ENCODE results near the gene DONSON. TPM values are rescaled to one million over a fixed set of nuclear protein-coding genes. Genes with fewer than 3 reads are reported as not detected.

Gene DONSON
- total and polyA plus RNA-seq, 9 of the 15 experiments (the other 6 are each of a cell fraction or from before 2014, with no cell fraction given), result 26.7 to 124 (median 62.6) TPM

DNA sequence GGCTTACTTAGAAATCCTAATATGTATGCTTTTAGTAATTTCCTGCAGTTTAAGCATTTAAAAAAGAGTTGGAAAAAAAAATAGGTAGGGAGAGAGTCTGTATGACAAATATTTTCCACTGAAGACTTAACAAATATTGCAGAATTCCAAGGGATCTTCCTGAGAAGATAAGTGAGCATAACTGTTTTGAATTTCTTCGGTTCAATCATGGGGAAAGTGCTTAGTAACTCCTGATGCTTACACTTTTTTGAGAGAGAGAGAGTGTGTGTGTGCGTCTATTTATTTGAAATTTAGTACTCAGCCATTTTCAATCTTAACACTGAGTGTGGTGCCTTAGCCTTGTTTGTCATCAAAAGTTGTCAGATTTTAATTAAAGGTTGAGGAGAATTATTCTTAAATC is 27.1 kb downstream of the DONSON start:
- CTCF ChIA-PET (ENCODE audit: low intra/inter-chr PET ratio), result no interaction called here
- TF ChIP-seq ZNF75A (CRISPR knock-in tag; IDR thresholded peaks at IDR 0.05) (no peak), ZNF384 (IDR thresholded peaks at IDR 0.05; ENCODE audit: low read depth, low read length) (no peak), HEY1 (CRISPR knock-in tag; IDR thresholded peaks at IDR 0.05; ENCODE audit: borderline replicate concordance) (no peak), ESRRB (CRISPR knock-in tag; IDR thresholded peaks at IDR 0.05; ENCODE audit: borderline replicate concordance) (no peak), HDAC2 (IDR thresholded peaks at IDR 0.05) (no peak), POLR2A (conservative IDR thresholded peaks at IDR 0.05) (peak; percentile 43; the same call in 1 of the 2 replicates), CCNT2 (IDR thresholded peaks at IDR 0.05; ENCODE audit: borderline replicate concordance, extremely low read depth, insufficient read length, low read depth, low read length) (no peak), ZNF274 (IDR thresholded peaks at IDR 0.05; ENCODE audit: borderline replicate concordance, low read depth, low read length) (no peak)
- intact Hi-C loops (cut with micrococcal nuclease) (no loop called here), in situ Hi-C loops (cut with MboI) (no loop called here)
- H3K79me2 ChIP-seq (ENCODE audit: control insufficient read depth, insufficient read depth, low read length), result peaks cover 79% of the 10 kb centered on the region
- H3K4me1 ChIP-seq (replicated peaks in 1 of 2; ENCODE audit: control insufficient read depth in 2 of 2, insufficient read depth in 2 of 2, low read length in 2 of 2), result no peaks in the 10 kb centered on the region
- H3K27me3 ChIP-seq (ENCODE audit: control insufficient read depth in 2 of 2, insufficient read depth in 2 of 2, low read length in 2 of 2), result no peaks in the 10 kb centered on the region
- no peaks in the 10 kb centered on the region for H3K9me3 ChIP-seq (replicated peaks; ENCODE audit: control insufficient read depth, insufficient read depth, low read depth, low read length)
- H3K36me3 ChIP-seq (ENCODE audit: control insufficient read depth, insufficient read depth, low read length), result peaks cover 97% of the 10 kb centered on the region
- POLR2A ChIA-PET, result interaction anchor here (3.2 kb wide), 1 partner anchor 10 kb away, joined by 11 read pairs; no protein-coding TSS in a partner anchor
- no peak overlapping the region for H3K9ac ChIP-seq (ENCODE audit: insufficient read depth in 1 of 2, low read depth in 2 of 2, low read length in 2 of 2)
- ATAC-seq (no peak), FAIRE-seq (no peak), DNase-seq (ENCODE audit: extremely low read depth in 1 of 4, low spot score in 3 of 4) (no peak)
- no peak overlapping the region for H3K4me3 ChIP-seq
- H3K27ac ChIP-seq (ENCODE audit: extremely low read depth, low read depth, low read length), result no peak overlapping the region
- no peak overlapping the region for H2AFZ ChIP-seq (ENCODE audit: low read depth, low read length)
- H3K9me1 ChIP-seq (ENCODE audit: control insufficient read depth, insufficient read depth, low read length), result no peaks in the 10 kb centered on the region
- no peak overlapping the region for H3K4me2 ChIP-seq (ENCODE audit: insufficient read depth, low read length)
- no TSS peak for BruUV-seq (replicated peaks)
- H4K20me1 ChIP-seq (replicated peaks; ENCODE audit: control insufficient read depth, insufficient read depth, low read length), result no peaks in the 10 kb centered on the region
- 91% methylated on average over 2 of the region's 2 CpGs for WGBS (ENCODE audit: insufficient coverage, low coverage, missing lambda C conversion rate)

DNA sequence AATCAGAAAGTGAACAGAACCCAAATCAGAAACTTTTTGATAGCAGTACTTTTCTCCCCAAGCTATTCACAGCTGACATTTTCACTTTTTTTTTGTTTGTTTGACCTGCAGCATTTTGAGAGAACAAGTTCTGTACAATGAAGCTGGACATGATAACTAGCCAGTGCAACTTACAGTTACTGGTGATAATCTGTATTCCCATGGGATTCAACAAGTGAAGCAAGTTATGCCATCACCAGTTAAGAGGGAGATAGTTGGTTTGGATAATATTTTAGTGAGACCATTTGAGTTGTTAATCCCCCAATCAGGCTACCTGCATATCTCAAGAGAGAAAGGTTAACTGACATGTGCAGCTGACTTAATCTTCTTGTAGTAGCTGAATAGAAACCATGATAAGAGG is 27.5 kb downstream of the DONSON start:
- Histone ChIP-seq H2AFZ (ENCODE audit: low read depth, low read length) (no peak overlapping the region), H3K4me2 (ENCODE audit: insufficient read depth, low read length) (no peak overlapping the region), H3K27me3 (ENCODE audit: control insufficient read depth in 2 of 2, insufficient read depth in 2 of 2, low read length in 2 of 2) (no peaks in the 10 kb centered on the region), H3K79me2 (ENCODE audit: control insufficient read depth, insufficient read depth, low read length) (peaks cover 82% of the 10 kb centered on the region), H3K9me1 (ENCODE audit: control insufficient read depth, insufficient read depth, low read length) (no peaks in the 10 kb centered on the region), H4K20me1 (replicated peaks; ENCODE audit: control insufficient read depth, insufficient read depth, low read length) (no peaks in the 10 kb centered on the region), H3K9me3 (replicated peaks; ENCODE audit: control insufficient read depth, insufficient read depth, low read depth, low read length) (no peaks in the 10 kb centered on the region), H3K36me3 (ENCODE audit: control insufficient read depth, insufficient read depth, low read length) (peaks cover 97% of the 10 kb centered on the region), H3K27ac (ENCODE audit: extremely low read depth, low read depth, low read length) (no peak overlapping the region), H3K4me1 (replicated peaks in 1 of 2; ENCODE audit: control insufficient read depth in 2 of 2, insufficient read depth in 2 of 2, low read length in 2 of 2) (no peaks in the 10 kb centered on the region), H3K4me3 (no peak overlapping the region), H3K9ac (ENCODE audit: insufficient read depth in 1 of 2, low read depth in 2 of 2, low read length in 2 of 2) (no peak overlapping the region)
- no peak for FAIRE-seq
- BruUV-seq (replicated peaks), result no TSS peak
- no peak for ATAC-seq
- ChIA-PET POLR2A (interaction anchor here (3.2 to 10.6 kb wide), 2 partner anchors 8 to 9 kb away, joined by 11 to 130 read pairs; no protein-coding TSS in a partner anchor), CTCF (ENCODE audit: low intra/inter-chr PET ratio) (no interaction called here)
- in situ Hi-C loops (cut with MboI) (no loop called here), intact Hi-C loops (cut with micrococcal nuclease) (no loop called here)
- no peak for DNase-seq (ENCODE audit: extremely low read depth in 1 of 4, low spot score in 3 of 4)
- TF ChIP-seq ERF (CRISPR knock-in tag; IDR thresholded peaks at IDR 0.05) (no peak), ARHGAP35 (IDR thresholded peaks at IDR 0.05; ENCODE audit: partially characterized antibody) (no peak), ARID1B (IDR thresholded peaks at IDR 0.05) (no peak), ESRRA (IDR thresholded peaks at IDR 0.05; ENCODE audit: borderline replicate concordance, low read depth) (no peak), ZNF232 (CRISPR knock-in tag; IDR thresholded peaks at IDR 0.05) (no peak), ZNF586 (CRISPR knock-in tag; conservative IDR thresholded peaks at IDR 0.05) (no peak), DPF2 (IDR thresholded peaks at IDR 0.05) (no peak), CCAR2 (IDR thresholded peaks at IDR 0.05; ENCODE audit: low read depth, low read length) (no peak), XRCC4 (IDR thresholded peaks at IDR 0.05; ENCODE audit: extremely low read depth, insufficient read depth, insufficient read length) (no peak), SRSF1 (IDR thresholded peaks at IDR 0.05; ENCODE audit: low read depth, low read length) (no peak)
- TF ChIP-seq, protein P1, sequence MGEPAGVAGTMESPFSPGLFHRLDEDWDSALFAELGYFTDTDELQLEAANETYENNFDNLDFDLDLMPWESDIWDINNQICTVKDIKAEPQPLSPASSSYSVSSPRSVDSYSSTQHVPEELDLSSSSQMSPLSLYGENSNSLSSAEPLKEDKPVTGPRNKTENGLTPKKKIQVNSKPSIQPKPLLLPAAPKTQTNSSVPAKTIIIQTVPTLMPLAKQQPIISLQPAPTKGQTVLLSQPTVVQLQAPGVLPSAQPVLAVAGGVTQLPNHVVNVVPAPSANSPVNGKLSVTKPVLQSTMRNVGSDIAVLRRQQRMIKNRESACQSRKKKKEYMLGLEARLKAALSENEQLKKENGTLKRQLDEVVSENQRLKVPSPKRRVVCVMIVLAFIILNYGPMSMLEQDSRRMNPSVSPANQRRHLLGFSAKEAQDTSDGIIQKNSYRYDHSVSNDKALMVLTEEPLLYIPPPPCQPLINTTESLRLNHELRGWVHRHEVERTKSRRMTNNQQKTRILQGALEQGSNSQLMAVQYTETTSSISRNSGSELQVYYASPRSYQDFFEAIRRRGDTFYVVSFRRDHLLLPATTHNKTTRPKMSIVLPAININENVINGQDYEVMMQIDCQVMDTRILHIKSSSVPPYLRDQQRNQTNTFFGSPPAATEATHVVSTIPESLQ (CRISPR knock-in tag; IDR thresholded peaks at IDR 0.05), result no peak
